GM13977 (cell line): Measurements from ENCODE around the gene DNLZ.

ENCODE experiments used
- DNase-seq: peaks from one replicate; pipeline ENCODE4 v3.0.0; 2012; ENCODE audit warnings: low spot score
- CTCF ChIP-seq: IDR thresholded peaks from 2 replicates; pipeline ENCODE4 v1.5.1; 2012; ENCODE audit warnings: mild to moderate bottlenecking, control low read depth; ENCODE audit not compliant: insufficient read depth; ENCODE audit errors: extremely low read depth, missing control alignments
- in situ Hi-C: fragments of 300-500 bp; cut with MboI; formaldehyde crosslinking; loops from one replicate; pipeline ENCODE4 v1.12.0; 2022; ENCODE audit warnings: low sequenced_read_pairs, low pct_unique_long_range_greater_than_20kb, mixed read lengths, inconsistent platforms; ENCODE audit not compliant: unreplicated experiment

Gene DNLZ

GRCh38 chr9:136343121-136343883, 20.2 kb downstream of the DNLZ start:
- no peak for DNase-seq
- in situ Hi-C loops: no loop called here
- TF ChIP-seq CTCF: no peak

- in situ Hi-C loops: no loop called here
- DNase-seq: peak; percentile 88
- no peak for TF ChIP-seq CTCF
Observed at GRCh38 chr9:136342181-136343120, 21.1 kb downstream of the DNLZ start.

GRCh38 chr9:136341769-136342168, 21.8 kb downstream of the DNLZ start:
- in situ Hi-C loops: no loop called here
- no peak for TF ChIP-seq CTCF
- DNase-seq: no peak

- in situ Hi-C loops: no loop called here
- TF ChIP-seq CTCF: no peak
- no peak for DNase-seq
Observed at GRCh38 chr9:136341042-136341655, 22.4 kb downstream of the DNLZ start.

GRCh38 chr9:136340356-136341041, 23.0 kb downstream of the DNLZ start:
- TF ChIP-seq CTCF: no peak
- in situ Hi-C loops: no loop called here
- DNase-seq: no peak

GRCh38 chr9:136339958-136340310, 23.6 kb downstream of the DNLZ start:
- in situ Hi-C loops: no loop called here
- no peak for TF ChIP-seq CTCF
- DNase-seq: no peak
